WTC11 (cell line): Measurements from ENCODE around the gene SDCCAG8. TPM values are rescaled to one million over a fixed set of nuclear protein-coding genes. Genes with fewer than 3 reads are reported as not detected.

ENCODE experiments used
- ATAC-seq: fragments of 200-7000 bp; cut with Tn5 transposase; 2 replicates; pipeline ENCODE4 v1.10.0; 2021; ENCODE audit warnings: mild to moderate bottlenecking, moderate library complexity
- CTCF ChIA-PET: fragments of 300-600 bp; sonication (Branson Sonifier 250); formaldehyde crosslinking; loops from one replicate; lab custom pipeline; 2021; ENCODE audit warnings: antibody characterized with exemption; lab: Charles Lee
- POLR2A ChIA-PET: fragments of 350-600 bp; sonication (Branson Sonifier 250); formaldehyde crosslinking; loops from one replicate; lab custom pipeline; 2021; ENCODE audit warnings: antibody characterized with exemption; lab: Charles Lee
- DNase-seq: peaks from one replicate; pipeline ENCODE4 v3.0.0; 2021; ENCODE audit warnings: low spot score
- H3K27ac Mint-ChIP-seq: 2 replicates; pipeline ENCODE4 v1.8.0; 2021; ENCODE audit warnings: mixed read lengths
- H3K27me3 Mint-ChIP-seq: 2 replicates; pipeline ENCODE4 v1.8.0; 2021; ENCODE audit warnings: low read depth, mild to moderate bottlenecking, moderate library complexity, mixed read lengths
- H3K36me3 Mint-ChIP-seq: 2 replicates; pipeline ENCODE4 v1.8.0; 2021; ENCODE audit warnings: mixed read lengths
- H3K4me1 Mint-ChIP-seq: 2 replicates; pipeline ENCODE4 v1.8.0; 2022; ENCODE audit warnings: mixed read lengths
- H3K4me3 Mint-ChIP-seq: 2 replicates; pipeline ENCODE4 v1.8.0; 2021; ENCODE audit warnings: mild to moderate bottlenecking, moderate library complexity, mixed read lengths
- H3K9me3 Mint-ChIP-seq: 2 replicates; pipeline ENCODE4 v1.8.0; 2021; ENCODE audit warnings: mixed read lengths
- HMGA2 ChIP-seq: fragments of 250-450 bp; sonication (Bioruptor Pico); IDR thresholded peaks from 2 replicates; pipeline ENCODE4 v1.4.0; 2021; ENCODE audit warnings: mild to moderate bottlenecking, moderate library complexity
- microRNA-seq: library from miRNA; unstranded; fragments of <30 nt; microRNA quantifications from one replicate; pipeline ENCODE4 v1.2.0, GENCODE V29; 2022; ENCODE audit warnings: borderline number of aligned reads
- total RNA-seq: library from RNA; stranded (reverse); gene quantifications from 3 replicates; pipeline ENCODE4 v1.2.3, GENCODE V29; 2021

The SDCCAG8 gene
- total RNA-seq, 1 experiment from 2014 or later = 44.3 TPM

DNA sequence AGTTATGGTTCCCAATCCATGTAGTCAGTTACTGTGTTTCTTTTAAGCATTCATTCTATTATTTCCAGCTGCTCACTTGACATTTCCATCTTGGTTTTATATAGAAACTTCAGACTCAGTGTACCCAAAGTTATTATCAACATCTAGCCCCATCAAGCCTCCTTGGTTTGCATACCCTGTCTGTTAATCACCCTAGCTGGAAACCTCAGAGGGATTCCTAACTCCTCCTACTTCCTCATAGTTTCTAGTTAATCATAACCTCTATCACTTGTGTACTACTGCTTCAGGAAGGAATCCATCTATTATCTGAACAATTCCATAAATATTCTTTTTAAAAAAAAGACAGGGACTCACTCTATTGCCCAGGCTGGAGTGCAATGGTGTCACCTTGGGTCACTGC, 293.3 kb downstream of the SDCCAG8 start:
- no peaks in the 10 kb centered on the region for H3K36me3 Mint-ChIP-seq
- H3K9me3 Mint-ChIP-seq = no peaks in the 10 kb centered on the region
- no peaks in the 10 kb centered on the region for H3K27me3 Mint-ChIP-seq
- no peak overlapping the region for H3K4me3 Mint-ChIP-seq
- CTCF ChIA-PET = no interaction called here
- no peak for TF ChIP-seq HMGA2 (CRISPR knock-in tag)
- TF ChIP-seq, all 79 proteins: peak for 0
- peaks cover 14% of the 10 kb centered on the region for H3K4me1 Mint-ChIP-seq
- POLR2A ChIA-PET = interaction anchor here (0.6 kb wide), 1 partner anchor 18 kb away, joined by 3 read pairs; no protein-coding TSS in a partner anchor
- no peak for DNase-seq
- ATAC-seq = no peak
- no peak overlapping the region for H3K27ac Mint-ChIP-seq

Small RNA genes lying within 50 kb of the gene (microRNA-seq; reads per million reads assigned to microRNA genes)
- gene MIR4677 = not detected

Other genes starting within 250 kb of the SDCCAG8 start
- gene CEP170, start 760 bp upstream of the SDCCAG8 start, total RNA-seq = 89.6 to 94.7 TPM (median 90.3 TPM) in 3 replicates